Measurements from ENCODE around the gene KIAA1958.
A peak's percentile ranks its signal among the peaks of the same experiment; 100 is the strongest.

KIAA1958 gene, protein sequence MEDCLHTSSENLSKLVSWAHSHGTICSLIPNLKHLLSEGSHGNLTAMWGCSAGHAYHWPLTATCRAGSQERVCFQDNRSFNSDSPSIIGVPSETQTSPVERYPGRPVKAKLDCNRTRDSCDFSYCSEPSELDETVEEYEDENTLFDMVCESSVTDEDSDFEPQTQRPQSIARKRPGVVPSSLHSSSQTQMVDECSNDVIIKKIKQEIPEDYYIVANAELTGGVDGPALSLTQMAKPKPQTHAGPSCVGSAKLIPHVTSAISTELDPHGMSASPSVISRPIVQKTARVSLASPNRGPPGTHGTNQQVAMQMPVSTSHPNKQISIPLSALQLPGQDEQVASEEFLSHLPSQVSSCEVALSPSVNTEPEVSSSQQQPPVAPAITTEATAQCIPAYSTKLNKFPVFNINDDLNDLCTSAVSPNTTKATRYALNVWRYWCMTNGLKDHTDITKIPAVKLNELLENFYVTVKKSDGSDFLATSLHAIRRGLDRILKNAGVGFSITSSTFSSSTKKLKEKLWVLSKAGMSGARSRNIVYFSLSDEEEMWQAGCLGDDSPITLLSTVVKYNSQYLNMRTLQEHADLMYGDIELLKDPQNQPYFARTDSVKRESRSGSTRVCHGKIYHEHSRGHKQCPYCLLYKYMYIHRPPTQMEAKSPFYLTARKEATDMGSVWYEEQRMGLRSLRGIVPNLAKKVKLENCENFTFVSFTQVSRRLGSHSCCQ

GRCh38 chr9:112486221-112487007, at the start of gene KIAA1958:
KIAA1958 (plus strand) TSS chr9:112486827; CDS start chr9:112574081, 87,254 bp downstream.
- Mint-ChIP-seq H3K9me3 (no peaks in the 10 kb centered on the region), H3K4me3 (peak within 1 kb of the TSS; percentile 94), H3K27me3 (peaks cover 4% of the 10 kb centered on the region), H3K27ac (peak within 1 kb of the TSS; percentile 92), H3K4me1 (peaks cover 35% of the 10 kb centered on the region), H3K36me3 (peaks cover 7% of the 10 kb centered on the region)
- CTCF ChIA-PET: interaction anchor here (0.8 to 1.7 kb wide), 5 partner anchors 10 to 416 kb away, joined by 3 to 5 read pairs (median 4); partner anchors contain the start of gene HSDL2
- peak; percentile 90 for DNase-seq

GRCh38 chr9:112437406-112437805, 49.2 kb upstream of the KIAA1958 start:
- no peaks in the 10 kb centered on the region for H3K27me3 Mint-ChIP-seq
- H3K4me3 Mint-ChIP-seq: no peak overlapping the region
- no peaks in the 10 kb centered on the region for H3K4me1 Mint-ChIP-seq
- peaks cover 3% of the 10 kb centered on the region for H3K36me3 Mint-ChIP-seq
- DNase-seq: no peak
- H3K27ac Mint-ChIP-seq: no peak overlapping the region
- CTCF ChIA-PET: interaction anchor here (1.2 kb wide), 1 partner anchor 12 kb away, joined by 3 read pairs; no protein-coding TSS in a partner anchor
- no peaks in the 10 kb centered on the region for H3K9me3 Mint-ChIP-seq

GRCh38 chr9:112439171-112439570, 47.5 kb upstream of the KIAA1958 start:
- Mint-ChIP-seq H3K9me3 (no peaks in the 10 kb centered on the region), H3K27me3 (no peaks in the 10 kb centered on the region), H3K36me3 (no peaks in the 10 kb centered on the region), H3K4me1 (no peaks in the 10 kb centered on the region), H3K4me3 (no peak overlapping the region), H3K27ac (no peak overlapping the region)
- CTCF ChIA-PET: no interaction called here
- no peak for DNase-seq

- H3K4me1 Mint-ChIP-seq: no peaks in the 10 kb centered on the region
- CTCF ChIA-PET: no interaction called here
- no peaks in the 10 kb centered on the region for H3K9me3 Mint-ChIP-seq
- no peaks in the 10 kb centered on the region for H3K36me3 Mint-ChIP-seq
- H3K4me3 Mint-ChIP-seq: no peak overlapping the region
- no peak overlapping the region for H3K27ac Mint-ChIP-seq
- DNase-seq: no peak
- no peaks in the 10 kb centered on the region for H3K27me3 Mint-ChIP-seq
These were observed 46.8 kb upstream of the KIAA1958 start for GRCh38 chr9:112439825-112440224.

DNA sequence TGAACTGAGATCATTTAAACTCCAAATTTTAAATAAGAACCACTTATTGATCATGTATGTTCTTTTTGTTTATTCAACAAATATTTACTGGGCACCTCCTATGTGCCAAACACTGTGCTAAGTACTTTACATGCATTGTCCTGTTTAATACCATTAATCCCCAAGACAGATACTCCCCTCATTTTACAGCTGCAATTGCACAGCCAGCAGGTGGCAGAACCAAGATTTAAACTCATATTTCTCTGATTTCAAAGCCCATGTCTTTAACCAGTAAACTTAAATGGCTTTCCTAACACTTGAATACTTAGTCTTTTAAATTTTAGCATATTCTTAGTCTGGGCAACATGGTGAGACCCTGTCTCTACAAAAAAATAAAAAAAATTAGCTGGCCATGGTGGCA, 43.4 kb upstream of the KIAA1958 start:
- no peaks in the 10 kb centered on the region for H3K9me3 Mint-ChIP-seq
- H3K36me3 Mint-ChIP-seq: peaks cover 2% of the 10 kb centered on the region
- H3K4me1 Mint-ChIP-seq: no peaks in the 10 kb centered on the region
- CTCF ChIA-PET: interaction anchor here (1.0 to 2.9 kb wide), 6 partner anchors 27 to 460 kb away, joined by 3 to 13 read pairs (median 5); partner anchors contain the start of gene INIP
- H3K4me3 Mint-ChIP-seq: no peak overlapping the region
- peak; percentile 50 for DNase-seq
- no peaks in the 10 kb centered on the region for H3K27me3 Mint-ChIP-seq
- H3K27ac Mint-ChIP-seq: no peak overlapping the region

DNA sequence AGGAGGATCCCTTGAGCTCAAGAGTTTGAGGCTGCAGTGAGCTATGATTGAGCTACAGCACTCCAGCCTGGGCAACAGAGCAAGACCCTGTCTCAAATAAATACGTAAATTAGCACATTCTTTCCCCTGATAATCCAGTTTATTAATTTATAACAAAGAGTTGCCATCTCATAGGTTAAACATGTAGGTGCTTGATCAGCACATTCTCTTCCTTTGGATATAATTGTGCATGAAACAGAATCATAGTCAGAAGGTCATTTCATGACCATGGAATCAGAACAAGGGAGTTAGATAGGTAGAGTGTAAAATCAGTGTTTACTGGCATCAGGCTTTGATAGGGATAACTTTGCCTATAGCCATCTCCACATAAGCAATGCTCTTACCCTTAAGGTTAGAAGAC, 43.0 kb upstream of the KIAA1958 start:
- Mint-ChIP-seq H3K27ac (no peak overlapping the region), H3K4me1 (no peaks in the 10 kb centered on the region), H3K27me3 (no peaks in the 10 kb centered on the region), H3K4me3 (no peak overlapping the region), H3K36me3 (peaks cover 2% of the 10 kb centered on the region), H3K9me3 (no peaks in the 10 kb centered on the region)
- no peak for DNase-seq
- CTCF ChIA-PET: interaction anchor here (1.0 to 2.9 kb wide), 7 partner anchors 27 to 460 kb away, joined by 3 to 13 read pairs (median 5); partner anchors contain the start of genes INIP and KIAA1958

GRCh38 chr9:112445196-112445595, 41.4 kb upstream of the KIAA1958 start:
- CTCF ChIA-PET: interaction anchor here (1.0 to 2.9 kb wide), 4 partner anchors 272 to 374 kb away, joined by 3 to 11 read pairs (median 4); partner anchors contain the start of gene INIP
- no peaks in the 10 kb centered on the region for H3K27me3 Mint-ChIP-seq
- DNase-seq: no peak
- H3K36me3 Mint-ChIP-seq: peaks cover 2% of the 10 kb centered on the region
- no peak overlapping the region for H3K4me3 Mint-ChIP-seq
- H3K27ac Mint-ChIP-seq: no peak overlapping the region
- H3K9me3 Mint-ChIP-seq: no peaks in the 10 kb centered on the region
- no peaks in the 10 kb centered on the region for H3K4me1 Mint-ChIP-seq

- Mint-ChIP-seq H3K4me1 (peaks cover 2% of the 10 kb centered on the region), H3K36me3 (peaks cover 2% of the 10 kb centered on the region), H3K27me3 (no peaks in the 10 kb centered on the region), H3K9me3 (no peaks in the 10 kb centered on the region), H3K4me3 (no peak overlapping the region), H3K27ac (no peak overlapping the region)
- CTCF ChIA-PET: interaction anchor here (1.0 to 1.6 kb wide), 2 partner anchors 272 to 347 kb away, joined by 3 to 4 read pairs; partner anchors contain the start of gene INIP
- DNase-seq: no peak
These were observed 40.5 kb upstream of the KIAA1958 start for GRCh38 chr9:112446080-112446479.

- DNase-seq: no peak
- no peak overlapping the region for H3K4me3 Mint-ChIP-seq
- peaks cover 5% of the 10 kb centered on the region for H3K4me1 Mint-ChIP-seq
- H3K36me3 Mint-ChIP-seq: peaks cover 2% of the 10 kb centered on the region
- CTCF ChIA-PET: interaction anchor here (1.6 kb wide), 1 partner anchor 347 kb away, joined by 4 read pairs; no protein-coding TSS in a partner anchor
- H3K9me3 Mint-ChIP-seq: no peaks in the 10 kb centered on the region
- no peak overlapping the region for H3K27ac Mint-ChIP-seq
- H3K27me3 Mint-ChIP-seq: no peaks in the 10 kb centered on the region
These were observed 40.1 kb upstream of the KIAA1958 start for GRCh38 chr9:112446526-112446925.

- no peak overlapping the region for H3K27ac Mint-ChIP-seq
- no peak for DNase-seq
- CTCF ChIA-PET: no interaction called here
These were observed 39.3 kb upstream of the KIAA1958 start for GRCh38 chr9:112447283-112447761.

DNA sequence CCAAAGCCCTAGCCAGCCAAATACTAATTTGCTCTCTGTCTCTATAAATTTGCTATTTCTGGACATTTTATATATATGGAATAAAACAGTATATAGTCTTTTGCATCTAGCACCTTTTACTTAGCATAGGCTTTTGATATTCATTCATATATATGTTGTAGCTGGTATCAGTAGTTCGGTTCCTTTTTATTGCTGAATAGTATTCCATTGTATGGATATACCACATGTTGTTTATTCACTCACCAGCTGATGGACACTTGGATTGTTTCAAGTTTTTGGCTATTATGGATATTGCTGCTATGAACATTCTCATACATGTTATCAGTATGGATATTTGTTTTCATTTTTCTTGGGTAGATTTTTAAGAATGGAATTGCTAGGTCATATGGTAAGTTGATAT, 23.8 kb upstream of the KIAA1958 start:
- Mint-ChIP-seq H3K27ac (no peak overlapping the region), H3K4me1 (no peaks in the 10 kb centered on the region), H3K9me3 (peaks cover 4% of the 10 kb centered on the region), H3K27me3 (no peaks in the 10 kb centered on the region), H3K4me3 (no peak overlapping the region), H3K36me3 (peaks cover 15% of the 10 kb centered on the region)
- CTCF ChIA-PET: interaction anchor here (0.6 kb wide), 1 partner anchor 14 kb away, joined by 3 read pairs; no protein-coding TSS in a partner anchor
- no peak for DNase-seq

More at GRCh38 chr9:112447283-112447761, 39.3 kb upstream of the KIAA1958 start:
- peaks cover 5% of the 10 kb centered on the region for H3K4me1 Mint-ChIP-seq
- peaks cover 2% of the 10 kb centered on the region for H3K36me3 Mint-ChIP-seq
- no peaks in the 10 kb centered on the region for H3K9me3 Mint-ChIP-seq
- H3K4me3 Mint-ChIP-seq: no peak overlapping the region
- no peaks in the 10 kb centered on the region for H3K27me3 Mint-ChIP-seq

- H3K27me3 Mint-ChIP-seq: no peaks in the 10 kb centered on the region
- H3K27ac Mint-ChIP-seq: no peak overlapping the region
- no peak overlapping the region for H3K4me3 Mint-ChIP-seq
- H3K36me3 Mint-ChIP-seq: peaks cover 7% of the 10 kb centered on the region
- peaks cover 4% of the 10 kb centered on the region for H3K9me3 Mint-ChIP-seq
- no peak for DNase-seq
- CTCF ChIA-PET: no interaction called here
- H3K4me1 Mint-ChIP-seq: no peaks in the 10 kb centered on the region
These were observed 21.3 kb upstream of the KIAA1958 start for GRCh38 chr9:112465352-112465751.

- DNase-seq: no peak
- Mint-ChIP-seq H3K27ac (no peak overlapping the region), H3K9me3 (peaks cover 5% of the 10 kb centered on the region), H3K4me1 (no peaks in the 10 kb centered on the region), H3K36me3 (peaks cover 18% of the 10 kb centered on the region), H3K27me3 (no peaks in the 10 kb centered on the region), H3K4me3 (no peak overlapping the region)
- CTCF ChIA-PET: no interaction called here
These were observed 13.6 kb upstream of the KIAA1958 start for GRCh38 chr9:112472996-112473395.

Measured in activated naive CD4-positive, alpha-beta T cell treated with anti-CD3 and anti-CD28 coated beads, Interleukin-2, amount 10 ng/mL, durations not matched to agents 7 days and 5 days (primary cell).